Left kidney (tissue), 2 donors: Measurements from ENCODE around the gene NPSR1. TPM values are rescaled to one million over a fixed set of nuclear protein-coding genes. Genes with fewer than 3 reads are reported as not detected.

Source experiments
- DNase-seq: peaks from one replicate; pipeline ENCODE4 v3.0.0-alpha.2; 2013
- polyA plus RNA-seq: library from polyadenylated mRNA; unstranded; fragments of 120-200 nt; gene quantifications from one replicate; pipeline ENCODE4 v1.2.1, GENCODE V29; 2013; ENCODE audit not compliant: insufficient read length

Gene NPSR1
- polyA plus RNA-seq, 1 donor = not detected

DNA sequence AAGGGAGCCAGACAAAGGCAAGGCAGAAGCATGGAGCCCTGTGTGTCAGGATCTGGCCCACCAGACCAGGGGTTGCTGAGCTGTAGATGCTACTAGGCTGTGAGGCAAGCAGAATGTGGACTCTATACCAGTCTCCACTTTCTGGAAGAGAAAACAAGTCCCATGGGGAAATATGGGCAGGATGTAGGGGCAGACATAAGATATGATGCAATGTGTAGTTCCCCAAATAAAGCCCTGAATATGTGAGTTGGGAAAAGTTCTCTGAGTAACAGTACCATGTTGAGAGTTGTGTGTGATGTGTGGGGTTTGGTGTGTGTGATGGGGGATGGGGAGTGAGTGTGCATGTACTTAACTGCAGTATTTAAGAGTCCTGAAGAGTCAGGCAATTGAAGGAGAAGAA lies 62.3 kb downstream of the NPSR1 start:
- DNase-seq = no peak

DNA sequence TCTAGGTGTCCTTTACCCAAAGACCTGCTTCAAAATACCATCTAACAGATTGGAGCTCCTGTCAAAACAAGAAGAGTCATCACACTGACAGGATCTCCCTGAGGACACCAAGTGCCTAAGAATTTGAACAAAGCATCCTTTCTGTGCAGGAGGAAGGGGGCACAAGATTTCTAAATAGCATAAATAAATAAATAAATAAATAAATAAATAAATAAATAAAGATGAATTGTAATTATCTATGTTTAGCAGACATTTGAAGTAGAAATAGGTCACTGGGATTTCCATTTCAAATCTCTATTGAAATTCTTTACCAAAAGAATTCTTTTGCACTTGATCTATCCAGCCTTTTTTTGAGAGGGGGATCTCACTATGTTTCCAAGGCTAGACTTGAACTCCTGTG lies 65.3 kb downstream of the NPSR1 start:
- no peak for DNase-seq

DNA sequence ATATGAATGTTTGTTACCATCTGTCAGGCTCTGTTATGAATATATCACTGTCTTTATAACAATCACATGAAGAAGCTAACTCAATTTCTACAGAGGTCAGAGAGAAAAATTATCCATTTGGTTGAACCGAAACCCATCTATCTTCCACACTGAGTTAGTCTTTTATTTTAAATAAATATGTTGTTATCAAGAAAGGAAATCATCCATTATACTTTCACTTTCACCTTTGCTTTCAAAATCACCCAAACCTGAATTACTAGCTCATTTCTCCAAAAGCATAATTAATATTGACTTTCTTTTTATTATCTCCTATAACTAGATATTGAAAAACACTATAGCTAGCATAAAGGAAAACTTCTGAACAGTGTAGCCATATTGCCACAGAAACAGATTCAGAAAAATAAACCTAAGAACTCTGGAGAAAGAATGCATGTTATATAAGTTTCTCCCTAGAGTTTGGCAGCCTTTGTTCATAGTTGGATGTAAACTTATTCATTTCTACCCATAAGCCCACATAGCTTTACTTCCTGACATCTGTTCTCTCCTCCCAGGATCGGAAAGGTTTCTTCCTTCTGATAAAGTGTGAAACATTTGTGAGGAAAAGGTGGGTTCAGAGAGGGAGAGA lies 66.0 kb downstream of the NPSR1 start:
- DNase-seq = no peak

DNA sequence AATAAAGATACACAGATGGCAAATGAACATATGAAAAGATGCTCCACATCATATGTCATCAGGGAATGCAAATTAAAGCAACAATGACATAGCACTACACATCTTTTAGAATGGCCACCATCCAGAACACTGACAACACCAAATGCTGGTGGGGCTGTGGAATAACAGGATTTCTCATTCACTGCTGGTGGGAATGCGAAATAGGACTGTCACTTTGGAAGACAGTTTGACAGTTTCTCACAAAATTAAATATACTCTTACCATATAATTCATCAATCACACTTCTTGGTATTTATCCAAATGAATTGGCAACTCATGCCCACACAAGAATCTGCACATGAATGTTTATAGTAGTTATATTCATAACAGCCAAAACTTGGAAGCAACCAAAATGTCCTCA lies 68.2 kb downstream of the NPSR1 start:
- no peak for DNase-seq

DNA sequence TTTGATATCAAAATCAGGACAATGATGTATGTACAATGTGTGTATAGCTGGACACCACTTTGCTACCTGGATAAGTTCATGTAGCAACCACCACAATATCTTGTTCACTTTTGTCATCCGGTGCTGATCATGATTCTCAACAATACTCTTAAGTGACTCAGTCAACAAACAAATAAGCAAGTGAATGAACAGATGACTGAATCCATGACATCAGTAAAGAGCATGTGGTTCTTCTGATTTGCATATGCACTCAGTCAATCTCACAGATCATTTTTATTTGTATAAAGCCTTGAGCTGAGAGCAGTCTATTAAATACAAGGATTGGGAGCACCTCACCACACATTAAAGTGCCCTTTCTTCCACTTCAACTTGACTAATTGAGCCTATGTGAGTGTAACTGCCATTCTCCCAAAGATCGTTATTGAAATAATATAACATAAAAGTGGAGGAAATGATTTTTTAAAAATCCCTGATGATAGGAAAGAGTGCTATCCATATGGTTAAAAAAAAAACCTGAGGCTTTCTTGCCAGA lies 69.5 kb downstream of the NPSR1 start:
- DNase-seq = no peak

DNA sequence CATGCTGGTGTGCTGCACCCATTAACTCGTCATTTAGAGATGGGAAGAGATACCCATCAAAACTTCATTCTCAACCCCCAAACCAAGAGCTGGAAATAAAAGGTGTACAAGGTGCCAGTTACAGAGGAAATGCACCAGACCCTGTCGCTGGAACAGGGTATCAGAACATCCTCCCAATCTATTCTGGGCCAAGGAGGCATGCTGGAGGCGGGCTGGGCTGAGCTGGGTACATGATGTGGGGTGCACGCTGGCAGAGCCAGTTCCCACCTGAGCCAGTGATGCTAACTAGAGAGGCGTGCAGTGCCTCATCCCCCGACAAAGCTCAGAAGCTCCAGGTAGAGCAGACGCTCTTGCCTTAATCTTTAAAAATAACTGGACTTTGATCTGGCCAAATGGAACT lies 70.1 kb downstream of the NPSR1 start:
- DNase-seq = no peak

DNA sequence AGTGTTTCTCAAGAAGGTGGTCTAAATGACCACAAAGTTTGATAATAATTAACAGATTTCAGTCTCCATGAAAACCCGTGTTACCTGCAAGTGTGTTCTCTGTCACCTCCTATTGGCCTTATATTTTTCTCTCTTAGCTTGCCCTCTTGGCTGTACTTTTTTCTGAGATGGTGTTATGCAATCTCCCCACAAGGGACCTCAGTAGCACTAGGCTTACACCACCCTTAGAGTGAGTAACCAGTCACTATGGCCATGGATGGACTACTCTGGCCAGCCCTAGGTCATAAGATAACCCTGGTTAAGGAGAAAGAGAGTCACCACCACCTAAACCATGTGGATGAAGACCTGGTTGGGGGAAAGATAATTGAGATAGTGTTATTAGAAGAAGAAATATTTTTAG lies 76.8 kb downstream of the NPSR1 start:
- no peak for DNase-seq

DNA sequence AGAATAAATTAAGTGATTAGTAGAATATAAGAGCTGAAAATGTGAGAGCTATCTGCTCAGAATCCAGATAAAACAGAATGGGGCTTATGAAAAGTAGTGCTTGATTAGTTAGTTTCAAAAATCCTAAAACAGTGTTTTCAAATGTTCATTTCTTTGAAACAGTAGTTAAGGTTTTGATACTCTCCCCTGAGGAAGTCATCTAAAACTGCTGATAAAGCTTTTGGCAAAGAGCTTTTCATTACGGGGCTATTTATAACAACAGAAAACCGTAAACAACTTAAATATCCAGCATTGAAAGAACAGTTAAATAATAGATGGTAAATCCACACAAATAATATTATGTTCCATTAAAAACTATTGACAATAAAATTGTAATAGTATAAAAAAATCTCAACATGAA lies 77.5 kb downstream of the NPSR1 start:
- no peak for DNase-seq

DNA sequence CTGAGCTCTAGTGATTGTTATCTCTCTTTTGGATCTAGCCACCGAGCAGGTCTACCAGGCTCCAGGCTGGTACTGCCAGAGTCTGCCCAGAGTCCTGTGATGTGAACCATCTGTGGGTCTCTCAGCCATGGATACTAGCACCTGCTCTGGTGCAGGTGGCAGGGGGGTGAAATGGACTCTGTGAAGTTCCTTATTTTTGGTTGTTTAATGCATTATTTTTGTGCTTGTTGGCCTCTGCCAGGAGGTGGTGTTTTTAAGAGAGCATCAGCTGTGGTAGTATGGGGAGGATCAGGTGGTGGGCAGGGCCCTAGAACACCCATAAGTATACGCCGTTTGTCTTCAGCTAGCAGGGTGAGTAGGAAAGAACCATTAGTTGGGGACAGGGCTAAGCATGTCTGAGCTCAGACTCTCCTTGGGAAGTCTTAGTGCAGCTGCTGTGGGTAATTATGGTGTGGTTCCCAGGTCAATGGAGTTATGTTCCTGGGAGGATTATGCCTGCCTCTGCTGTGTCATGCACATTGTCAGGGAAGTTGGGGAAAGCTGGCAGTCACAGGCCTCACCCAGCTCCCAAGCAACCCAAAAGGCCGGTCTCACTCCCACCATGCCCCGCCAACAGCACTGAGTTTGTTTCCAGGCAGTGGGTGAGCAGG lies 81.8 kb downstream of the NPSR1 start:
- DNase-seq = no peak

DNA sequence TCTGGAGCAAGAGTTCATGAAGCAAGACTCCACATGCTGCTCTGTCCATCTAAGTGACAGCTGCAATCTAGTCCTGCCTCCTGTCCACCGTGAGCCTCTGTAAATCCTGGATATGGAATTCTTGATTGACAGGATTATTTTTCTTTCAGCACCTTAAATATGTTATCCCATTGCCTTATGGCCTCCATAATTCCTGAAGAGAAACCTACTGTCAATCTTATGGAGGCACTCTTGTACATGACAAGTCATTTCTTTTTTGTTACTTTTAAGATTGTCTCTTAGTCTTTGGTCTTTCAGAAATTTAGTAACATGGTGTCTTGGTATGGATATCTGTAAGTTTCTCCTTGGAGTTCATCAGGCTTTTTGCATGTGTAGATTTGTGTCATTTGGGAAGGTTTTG lies 82.8 kb downstream of the NPSR1 start:
- no peak for DNase-seq

DNA sequence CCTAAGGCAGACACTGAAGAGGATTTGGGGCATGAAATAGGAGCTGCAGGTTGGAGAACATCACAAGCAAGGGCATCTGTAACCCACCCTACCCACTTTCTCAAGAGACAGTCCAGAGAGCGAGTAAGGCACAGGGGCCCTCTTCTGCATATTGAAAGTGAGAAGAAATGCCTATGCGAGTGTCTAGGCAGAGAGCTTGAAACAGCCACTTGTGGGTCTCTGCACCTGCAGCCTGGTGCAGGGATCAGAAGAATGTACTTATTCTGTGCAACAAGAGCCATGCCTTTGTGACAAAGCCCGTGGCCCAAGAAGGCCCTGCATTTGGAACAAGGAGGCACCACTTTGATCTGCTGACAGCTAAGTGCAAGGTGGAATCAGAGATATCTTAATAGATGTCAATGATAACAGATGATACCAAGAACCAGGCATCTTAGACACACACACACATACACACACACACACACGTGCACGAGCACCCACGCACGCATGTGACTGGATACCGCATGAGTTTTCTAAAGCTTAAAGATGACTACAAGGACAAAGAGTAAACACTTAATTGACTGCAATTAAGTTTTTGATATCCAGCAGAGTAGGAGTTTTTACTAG lies 89.3 kb downstream of the NPSR1 start:
- DNase-seq = no peak

DNA sequence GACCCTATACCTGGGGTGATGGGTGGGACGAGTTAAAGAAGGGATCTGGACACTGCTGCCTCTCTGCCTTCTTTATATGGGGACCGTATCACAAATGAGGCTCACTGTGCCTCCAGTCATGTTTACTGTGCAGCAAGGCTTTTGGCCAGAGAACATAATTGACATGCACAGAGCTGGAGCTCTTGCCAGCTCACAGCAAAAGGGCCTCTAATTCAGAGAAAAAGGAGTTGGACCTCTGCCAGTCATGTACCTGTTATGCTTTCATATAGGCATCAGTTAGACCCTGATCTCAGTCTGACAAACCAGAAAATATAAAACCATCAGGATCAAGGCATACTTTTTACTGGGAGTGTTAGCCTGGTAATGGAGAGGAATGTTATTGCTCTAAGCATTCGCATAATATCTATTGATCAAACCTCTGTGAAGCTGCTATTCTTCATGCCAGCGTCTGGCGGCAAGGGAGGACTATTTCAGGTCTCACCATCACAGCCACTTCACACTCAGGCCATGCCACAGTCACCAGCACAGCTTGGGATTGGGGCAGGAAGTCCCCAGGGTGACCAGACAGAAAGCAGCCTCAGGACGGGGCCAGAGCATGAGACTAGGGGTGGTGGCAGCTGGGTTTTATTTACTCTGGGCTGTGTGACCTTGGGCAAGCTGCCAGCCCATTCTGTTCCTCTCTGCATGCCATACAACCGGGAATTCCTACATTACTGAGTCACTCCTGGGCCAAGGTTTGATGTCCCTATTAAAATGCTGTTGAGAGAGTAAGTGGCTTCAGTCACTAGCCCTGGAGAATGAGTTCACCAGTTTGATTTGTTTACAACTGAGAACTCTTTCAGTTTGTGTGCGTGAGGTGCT lies 90.1 kb downstream of the NPSR1 start:
- peak; percentile 18 for DNase-seq

DNA sequence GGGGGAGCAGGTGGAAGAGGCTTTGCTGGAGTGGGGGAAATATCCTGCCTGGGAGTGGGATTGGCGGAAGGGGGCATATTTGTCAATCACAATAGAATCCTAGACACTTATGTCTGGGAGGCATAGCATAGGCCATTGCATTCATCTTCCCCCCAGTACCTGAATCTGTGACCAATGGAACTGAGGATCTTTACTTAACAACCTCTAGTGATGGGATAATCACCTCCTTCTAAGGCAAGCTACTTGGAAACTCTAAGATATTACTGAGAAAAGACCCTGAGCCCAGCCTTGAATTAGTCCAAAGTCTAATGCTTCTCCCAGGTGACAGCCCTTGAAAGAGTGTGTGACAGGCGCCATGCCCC lies 90.7 kb downstream of the NPSR1 start:
- no peak for DNase-seq

DNA sequence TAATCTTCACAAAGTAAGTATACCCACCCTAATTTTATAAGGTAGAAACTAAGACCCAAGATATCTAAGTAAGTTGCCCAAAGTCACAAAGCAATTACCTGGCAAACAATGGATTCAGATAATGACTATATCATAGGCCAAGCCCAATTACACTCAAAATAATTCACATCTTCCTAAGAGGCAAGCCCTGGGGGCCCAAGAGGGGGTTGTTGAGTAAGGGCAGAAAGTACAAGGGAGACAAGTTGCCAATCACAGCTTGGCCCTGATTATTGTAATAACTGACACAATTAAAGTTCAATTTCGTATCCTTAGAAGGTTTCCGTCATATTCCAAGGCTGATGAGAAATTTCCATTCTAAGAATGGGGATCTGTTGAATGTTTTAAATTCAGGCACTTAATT lies 91.4 kb downstream of the NPSR1 start:
- no peak for DNase-seq

DNA sequence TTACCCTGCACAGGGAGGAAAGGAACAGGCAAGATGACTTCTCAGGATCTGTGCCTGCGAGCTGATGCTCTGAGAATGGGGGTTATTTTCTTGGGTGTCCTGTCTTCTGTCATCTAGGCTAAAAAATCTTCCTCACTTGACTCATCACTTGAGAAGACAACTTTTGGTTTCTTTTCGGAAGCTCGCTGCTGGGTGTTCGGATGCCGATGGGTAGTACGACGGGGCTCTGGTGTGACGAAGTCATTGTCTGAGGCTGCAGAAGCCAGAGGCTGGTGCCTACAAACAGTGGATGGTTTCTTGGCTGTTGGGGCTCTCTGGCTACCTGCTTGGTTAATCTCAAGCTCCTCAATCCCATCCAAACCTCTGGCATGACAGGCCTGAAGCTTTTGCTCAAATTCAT lies 92.2 kb downstream of the NPSR1 start:
- DNase-seq = no peak

DNA sequence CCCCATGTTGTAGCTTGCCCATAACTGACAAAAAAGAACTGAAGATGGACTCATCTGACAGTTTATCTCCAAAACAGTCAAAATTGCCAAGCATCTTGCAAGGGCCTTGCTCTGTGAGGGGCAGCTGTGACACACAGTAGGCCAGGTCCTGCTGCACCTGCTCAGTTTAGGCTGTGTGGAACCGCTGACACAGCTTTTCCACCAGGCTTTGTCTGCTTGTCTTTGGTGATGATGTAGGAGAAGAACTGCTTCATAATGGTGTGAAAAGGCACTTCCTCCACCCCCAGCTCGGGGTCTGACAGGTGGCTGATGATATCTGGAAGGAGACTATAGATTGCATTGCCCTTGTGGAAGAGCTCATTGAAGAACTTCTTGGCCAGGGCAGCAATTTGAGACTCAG lies 92.6 kb downstream of the NPSR1 start:
- DNase-seq = no peak

DNA sequence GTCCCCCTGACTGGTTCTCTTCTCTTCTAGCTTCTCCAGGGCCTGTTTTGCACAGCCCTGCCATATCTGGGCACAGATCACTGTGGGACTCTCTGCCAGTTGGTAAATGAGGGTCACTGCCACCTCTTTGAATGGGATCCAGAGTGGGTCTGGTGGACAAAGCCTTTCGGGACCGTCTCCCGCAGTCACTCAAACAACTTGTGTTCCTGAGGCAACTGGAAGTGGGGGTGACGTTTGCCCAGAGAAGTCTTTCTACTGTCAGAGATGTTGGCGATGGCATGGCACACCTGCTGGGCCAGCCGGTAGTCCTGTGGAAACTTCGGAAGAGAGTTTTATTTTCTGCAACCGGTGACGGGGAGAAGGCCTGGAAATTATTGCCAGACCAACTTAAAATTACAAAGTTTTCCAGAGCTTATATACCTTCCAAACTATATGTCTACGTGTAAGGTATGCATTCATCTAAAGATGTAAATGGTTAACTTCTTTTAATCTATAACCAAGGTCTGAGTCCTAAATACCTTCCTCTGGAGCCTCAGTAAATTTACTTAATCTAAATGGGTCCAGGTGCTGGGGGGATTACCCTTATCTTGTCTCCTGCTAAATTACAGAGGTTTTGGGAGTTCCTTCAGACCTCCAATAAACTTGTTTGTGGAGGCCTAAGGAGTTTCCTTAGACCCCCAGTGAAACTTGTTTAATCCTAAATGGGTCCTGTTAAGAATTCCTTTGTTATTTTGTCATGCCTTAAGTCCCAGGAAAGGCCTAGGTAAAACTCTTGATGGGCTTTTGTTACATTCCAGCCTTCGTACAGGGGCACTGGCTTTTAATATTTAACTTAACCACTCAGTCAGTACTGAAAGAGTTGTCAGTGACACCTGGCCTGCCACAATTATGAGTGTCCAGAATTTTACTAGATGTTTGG lies 94.0 kb downstream of the NPSR1 start:
- peak; percentile 15 for DNase-seq

DNA sequence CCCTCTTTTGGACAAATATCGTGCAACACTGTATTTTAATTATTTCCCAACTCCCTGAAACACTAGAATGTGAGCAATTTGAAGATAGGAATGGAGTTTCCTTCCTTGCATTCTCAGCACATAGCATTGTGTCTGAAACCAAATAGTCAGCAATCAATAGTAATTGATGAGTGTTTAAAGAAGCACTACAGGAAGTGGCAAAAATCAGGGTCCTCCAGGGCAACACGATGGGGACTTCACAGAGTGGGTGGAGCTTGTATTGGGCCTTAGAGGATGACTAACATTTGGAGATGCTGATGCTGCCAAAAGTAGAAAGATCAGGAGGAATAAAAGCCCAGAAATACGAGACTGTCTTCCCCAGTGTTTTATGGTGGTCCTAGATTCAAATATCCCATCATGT lies 94.9 kb downstream of the NPSR1 start:
- no peak for DNase-seq

DNA sequence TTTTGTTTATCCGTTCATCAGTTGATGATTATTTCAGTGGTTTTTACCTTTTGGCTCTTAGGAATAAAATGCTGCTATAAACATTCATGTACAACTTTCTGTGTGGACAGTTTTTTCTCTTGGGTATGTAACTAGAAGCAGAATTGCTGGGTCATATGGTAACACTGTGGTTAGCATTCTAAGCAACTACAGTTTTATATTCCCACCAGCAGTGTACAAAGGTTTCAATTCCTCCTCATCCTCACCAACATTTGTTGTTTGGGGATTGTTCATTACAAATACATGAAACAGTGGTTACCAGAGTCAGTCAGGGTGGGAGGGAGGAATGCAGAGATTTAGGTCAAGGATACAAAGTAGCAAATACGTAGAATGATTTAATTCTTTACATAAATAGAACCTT lies 97.0 kb downstream of the NPSR1 start:
- no peak for DNase-seq

DNA sequence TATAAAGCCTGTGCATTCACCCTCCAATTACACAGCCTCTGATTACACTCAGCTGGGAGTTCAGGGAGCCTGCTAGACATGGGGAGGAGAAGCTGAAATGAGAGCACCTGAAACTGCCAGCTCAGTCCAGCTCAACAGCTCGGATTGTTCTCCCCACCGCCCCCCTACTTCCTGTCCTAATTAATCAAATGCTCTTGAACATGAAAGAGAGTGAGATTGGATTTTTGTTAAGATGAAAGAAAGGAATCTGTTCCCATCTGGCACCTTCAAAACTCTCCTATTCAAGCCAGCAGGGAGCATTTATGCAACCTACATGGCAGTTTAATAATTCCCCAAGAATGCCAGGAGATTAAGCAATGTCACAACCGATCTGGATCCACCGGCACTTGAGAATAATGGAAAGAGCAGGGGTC lies 98.0 kb downstream of the NPSR1 start:
- DNase-seq = peak; percentile 22

DNA sequence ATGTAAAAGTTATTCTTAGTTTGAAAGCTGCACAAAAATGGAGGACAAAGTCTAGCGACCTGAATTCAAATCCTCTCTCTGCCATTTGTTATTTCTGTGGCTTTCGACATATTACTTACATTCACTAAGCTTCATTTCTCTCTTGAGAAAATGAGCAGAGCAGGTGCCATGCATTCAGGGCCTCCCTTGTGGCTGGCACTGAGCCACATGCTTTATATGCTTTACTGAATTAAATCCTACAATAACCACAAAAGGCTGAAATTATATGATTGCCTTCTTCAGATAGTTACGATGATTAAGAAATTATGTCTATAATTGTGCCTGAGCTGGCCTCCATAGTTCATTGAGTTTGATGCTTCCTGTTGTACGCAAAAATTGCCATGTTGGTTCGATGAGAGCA lies 98.7 kb downstream of the NPSR1 start:
- DNase-seq = no peak
